ENCODE results near the gene PAXX.

PAXX gene

GRCh38 chr9:137017071-137017470 lies 24.8 kb downstream of the PAXX start:
- no peak for TF ChIP-seq CTCF (IDR thresholded peaks at IDR 0.05; ENCODE audit: insufficient read depth, low read length, missing control alignments)
- ChIA-PET CTCF (interaction anchor here (1.2 to 11.2 kb wide), 4 partner anchors 12 to 19 kb away, joined by 3 to 97 read pairs (median 12); partner anchors contain the start of gene ABCA2), POLR2A (no interaction called here)
- H3K4me3 ChIP-seq (ENCODE audit: low read depth, low read length), result no peak overlapping the region
- no peak for DNase-seq (ENCODE audit: low read depth, low spot score)

- H3K4me3 ChIP-seq (ENCODE audit: low read depth, low read length), result no peak overlapping the region
- no peak for DNase-seq (ENCODE audit: low read depth, low spot score)
- POLR2A ChIA-PET, result no interaction called here
- CTCF ChIA-PET, result interaction anchor here (0.6 to 11.2 kb wide), 3 partner anchors 11 to 18 kb away, joined by 3 to 97 read pairs (median 22); partner anchors contain the start of genes ABCA2 and FUT7
- no peak for TF ChIP-seq CTCF (IDR thresholded peaks at IDR 0.05; ENCODE audit: insufficient read depth, low read length, missing control alignments)
Measured at GRCh38 chr9:137017791-137018497, 25.7 kb downstream of the PAXX start.

GRCh38 chr9:137018761-137019559 lies 26.7 kb downstream of the PAXX start:
- DNase-seq (ENCODE audit: low read depth, low spot score), result no peak
- TF ChIP-seq CTCF (IDR thresholded peaks at IDR 0.05; ENCODE audit: insufficient read depth, low read length, missing control alignments), result no peak
- ChIA-PET CTCF (interaction anchor here (1.0 to 11.2 kb wide), 5 partner anchors 10 to 71 kb away, joined by 3 to 97 read pairs (median 22); partner anchors contain the start of genes ABCA2 and FUT7), POLR2A (no interaction called here)
- H3K4me3 ChIP-seq (ENCODE audit: low read depth, low read length), result no peak overlapping the region

- CTCF ChIA-PET, result interaction anchor here (0.8 to 11.2 kb wide), 5 partner anchors 10 to 72 kb away, joined by 3 to 97 read pairs (median 6); partner anchors contain the start of genes ABCA2, FUT7 and NPDC1
- POLR2A ChIA-PET, result no interaction called here
- DNase-seq (ENCODE audit: low read depth, low spot score), result no peak
Measured at GRCh38 chr9:137019891-137020683, 27.9 kb downstream of the PAXX start.

GRCh38 chr9:137020771-137021567 lies 28.7 kb downstream of the PAXX start:
- ChIA-PET POLR2A (no interaction called here), CTCF (interaction anchor here (0.8 to 11.2 kb wide), 5 partner anchors 9 to 45 kb away, joined by 3 to 97 read pairs (median 7); partner anchors contain the start of genes ABCA2 and FUT7)
- TF ChIP-seq CTCF (IDR thresholded peaks at IDR 0.05; ENCODE audit: insufficient read depth, low read length, missing control alignments), result no peak
- DNase-seq (ENCODE audit: low read depth, low spot score), result no peak
- H3K4me3 ChIP-seq (ENCODE audit: low read depth, low read length), result no peak overlapping the region

More at GRCh38 chr9:137019891-137020683, 27.9 kb downstream of the PAXX start:
- H3K4me3 ChIP-seq (ENCODE audit: low read depth, low read length), result no peak overlapping the region
- no peak for TF ChIP-seq CTCF (IDR thresholded peaks at IDR 0.05; ENCODE audit: insufficient read depth, low read length, missing control alignments)

Data from AG04449 (cell line).